HL-60/S4 treated with phorbol 12-myristate 13-acetate at 8.2 ng/mL for 4 days and 3 days (cell line): Measurements from ENCODE around the gene MAP1A.

ENCODE experiments used
- in situ Hi-C: fragments of 300-500 bp; cut with MboI; formaldehyde crosslinking; loops from 2 replicates; pipeline ENCODE4 v1.15.0; 2022; ENCODE audit warnings: low sequenced_read_pairs

Gene MAP1A

GRCh38 chr15:43510200-43511011 is 7.0 kb upstream of the MAP1A start:
- in situ Hi-C loops: no loop called here

- in situ Hi-C loops: no loop called here
Measured at GRCh38 chr15:43511012-43511885, 6.2 kb upstream of the MAP1A start.

- in situ Hi-C loops: no loop called here
Measured at GRCh38 chr15:43513550-43513949, 3.9 kb upstream of the MAP1A start.

GRCh38 chr15:43514241-43515057 is 3.0 kb upstream of the MAP1A start:
- in situ Hi-C loops: no loop called here

GRCh38 chr15:43515741-43516140 is 1.7 kb upstream of the MAP1A start:
- in situ Hi-C loops: no loop called here

- in situ Hi-C loops: no loop called here
Measured at GRCh38 chr15:43516185-43516584, 1.2 kb upstream of the MAP1A start.

- in situ Hi-C loops: no loop called here
Measured at GRCh38 chr15:43516801-43517353, 531 bp upstream of the MAP1A start.

GRCh38 chr15:43518197-43518761 is 871 bp downstream of the MAP1A start:
- in situ Hi-C loops: no loop called here

- in situ Hi-C loops: no loop called here
Measured at GRCh38 chr15:43519196-43519595, 1.8 kb downstream of the MAP1A start.

GRCh38 chr15:43520138-43520537 is 2.7 kb downstream of the MAP1A start:
- in situ Hi-C loops: no loop called here

- in situ Hi-C loops: no loop called here
Measured at GRCh38 chr15:43521419-43521818, 4.0 kb downstream of the MAP1A start.

GRCh38 chr15:43522247-43522646 is 4.8 kb downstream of the MAP1A start:
- in situ Hi-C loops: no loop called here

- in situ Hi-C loops: no loop called here
Measured at GRCh38 chr15:43523646-43524045, 6.2 kb downstream of the MAP1A start.

GRCh38 chr15:43524254-43524845 is 6.9 kb downstream of the MAP1A start:
- in situ Hi-C loops: no loop called here

- in situ Hi-C loops: no loop called here
Measured at GRCh38 chr15:43525131-43525530, 7.7 kb downstream of the MAP1A start.

GRCh38 chr15:43526261-43526930 is 9.0 kb downstream of the MAP1A start:
- in situ Hi-C loops: no loop called here

GRCh38 chr15:43527016-43527801 is 9.8 kb downstream of the MAP1A start:
- in situ Hi-C loops: no loop called here

GRCh38 chr15:43527802-43528541 is 10.6 kb downstream of the MAP1A start:
- in situ Hi-C loops: no loop called here
